Heart right ventricle (tissue), 16 donors: ENCODE results near the gene PAK6. TPM values are rescaled to one million over a fixed set of nuclear protein-coding genes. Genes with fewer than 3 reads are reported as not detected.

ENCODE experiments used
- ATAC-seq, 8 donors: fragments of 200-7000 bp; cut with Tn5 transposase; one replicate each; pipeline ENCODE4 v1.9.1; 2020; ENCODE audit warnings: mild to moderate bottlenecking in 8 of 8, moderate library complexity in 8 of 8, moderate number of reproducible peaks in 1 of 8
- DNase-seq, 2 donors: peaks; one replicate each; pipeline ENCODE4 v3.0.0-alpha.2; 2020
- H3K27ac ChIP-seq, 10 donors: fragments of 200-600 bp; sonication (generic) in 2 of 10; one replicate each; pipeline versions ENCODE4 v1.5.0 to v1.8.0; 2020 to 2022; ENCODE audit warnings: mild to moderate bottlenecking in 3 of 10
- H3K27me3 ChIP-seq, 7 donors: fragments of 200-600 bp; one replicate each; pipeline ENCODE4 v1.8.0; 2021 to 2022; ENCODE audit warnings: mild to moderate bottlenecking in 2 of 7
- H3K36me3 ChIP-seq, 9 donors: fragments of 200-600 bp; sonication (generic) in 1 of 9; one replicate each; pipeline versions ENCODE4 v1.5.0 to v1.8.0; 2020 to 2022; ENCODE audit warnings: mild to moderate bottlenecking in 2 of 9
- H3K4me1 ChIP-seq, 9 donors: fragments of 200-600 bp; sonication (generic) in 1 of 9; one replicate each; pipeline versions ENCODE4 v1.5.0 to v1.8.0; 2020 to 2022; ENCODE audit warnings: mild to moderate bottlenecking in 4 of 9
- H3K4me3 ChIP-seq, 10 donors: fragments of 200-600 bp; sonication (generic) in 2 of 10; one replicate each; pipeline versions ENCODE4 v1.5.0 to v1.8.0; 2020 to 2022; ENCODE audit warnings: mild to moderate bottlenecking in 7 of 10, moderate library complexity in 2 of 10
- H3K9me3 ChIP-seq, 11 donors: fragments of 200-600 bp in 10 of 11; sonication (generic) in 2 of 11; one replicate each; pipeline versions ENCODE4 v1.5.0 to v1.8.0; 2013 to 2022; ENCODE audit warnings: mild to moderate bottlenecking in 2 of 11, control low read depth in 1 of 11, moderate library complexity in 1 of 11
- CTCF ChIP-seq, 9 donors: fragments of 200-600 bp; sonication (generic) in 2 of 9; IDR thresholded peaks; one replicate each; pipeline versions ENCODE4 v1.5.0 to v1.8.0; 2021 to 2022; ENCODE audit warnings: antibody characterized with exemption in 9 of 9, mild to moderate bottlenecking in 5 of 9, moderate library complexity in 1 of 9
- WGBS, 2 donors: extraction: QIAGEN DNeasy Blood & Tissue Kit; methylation state at CpG; one replicate each; pipeline ENCODE4 v1.1.7; 2013; ENCODE audit warnings: inconsistent platforms in 1 of 2; 5-methylcytosine and 5-hydroxymethylcytosine counted together
- intact Hi-C, 10 donors: fragments of 100-400 bp; cut with DNase I; formaldehyde crosslinking; loops; one replicate each; pipeline versions ENCODE4 v1.11.1 to v1.14.2; 2022
- polyA plus RNA-seq, 2 donors: library from polyadenylated mRNA; stranded (reverse); fragments of 200-250 nt; gene quantifications; one replicate each; pipeline ENCODE4 v1.2.3, GENCODE V29; 2013
- total RNA-seq, 10 donors: library from RNA; stranded (reverse); fragmentation: NEBNext Ultra II Directional in 3 of 10; extraction: Animal tissue kit (Norgen Biotek cat#: 25700) in 3 of 10; gene quantifications; one replicate each; pipeline versions ENCODE4 v1.2.1 to v1.2.4, GENCODE V29; 2021 to 2023
- donor health status: Arrhythmogenic right ventricular cardiomyopathy.
- donor health status: ischemic (EF 13 %, LVEDD 7.1; RV severe dilation, severe dysfunction).
- donor health status: healthy with polysubstance abuse.
- donor health status: DM: no; HTN: yes; CAD: no.
- donor health status: DM: no; HTN: no; CAD: no.
- donor health status: ischemic (EF 25% LVEDD 6.9; RV normal size, moderate dysfunction).
- donor health status: ischemic (EF 25% LVEDD 5.7; RV mildly dilated, moderate dysfunction).
- donor health status: healthy.
- donor health status: DM: yes; HTN: yes; CAD: no.
- donor health status: Ischemic cardiomyopathy.
- donor health status: ischemic (EF 35%, LVEDD 5.7; RV mildly dilated, moderate dysfunction).
- donor health status: nonischemic (EF 11% LVEDD 7.7; RV severe dilation, severe dysfunction).
- donor health status: DM: yes; HTN: yes; CAD: no.
- donor health status: PGD.
- donor health status: ischemic (EF 29% LVEDD 5.4; RV normal size, mild dysfunction).
- donor health status: nonischemic (EF 23%, LVEDD 6.1; RV moderate dilation, normal function).

The PAK6 gene
- total and polyA plus RNA-seq, 12 donors = 0.48 to 14.1 (median 7.4) TPM

DNA sequence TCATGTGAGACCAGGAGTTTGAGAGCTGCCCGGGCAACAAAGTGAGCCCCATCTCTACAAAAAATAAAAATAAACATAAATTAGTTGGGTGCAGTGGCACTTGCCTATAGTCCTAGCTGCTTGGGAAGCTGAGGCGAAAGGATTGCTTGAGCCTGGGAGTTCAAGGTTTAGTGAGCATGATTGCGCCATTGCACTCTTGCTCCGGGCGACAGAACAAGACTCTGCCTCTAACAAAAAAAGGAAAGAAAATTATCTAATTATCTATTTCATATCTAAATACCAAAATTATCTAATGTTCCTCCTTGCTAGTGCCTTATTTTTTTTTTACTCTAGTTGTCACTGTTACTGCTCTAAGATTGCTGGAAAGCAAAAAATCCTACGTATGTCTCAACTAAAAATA lies 16.7 kb upstream of the PAK6 start:
- WGBS, 2 donors = 94 to 99% methylated on average over 6 of the region's 6 CpGs
- H3K9me3 ChIP-seq = no peaks in the 10 kb centered on the region
- no peak overlapping the region for H3K4me3 ChIP-seq
- DNase-seq (no peak), ATAC-seq (no peak)
- H3K36me3 ChIP-seq = peaks cover 0 to 35% (median 0%) of the 10 kb centered on the region in 9 donors
- no peak overlapping the region for H3K27ac ChIP-seq
- TF ChIP-seq CTCF (IDR thresholded peaks at IDR 0.05) = no peak
- no peaks in the 10 kb centered on the region for H3K4me1 ChIP-seq
- no peaks in the 10 kb centered on the region for H3K27me3 ChIP-seq
- intact Hi-C loops = no loop called here

DNA sequence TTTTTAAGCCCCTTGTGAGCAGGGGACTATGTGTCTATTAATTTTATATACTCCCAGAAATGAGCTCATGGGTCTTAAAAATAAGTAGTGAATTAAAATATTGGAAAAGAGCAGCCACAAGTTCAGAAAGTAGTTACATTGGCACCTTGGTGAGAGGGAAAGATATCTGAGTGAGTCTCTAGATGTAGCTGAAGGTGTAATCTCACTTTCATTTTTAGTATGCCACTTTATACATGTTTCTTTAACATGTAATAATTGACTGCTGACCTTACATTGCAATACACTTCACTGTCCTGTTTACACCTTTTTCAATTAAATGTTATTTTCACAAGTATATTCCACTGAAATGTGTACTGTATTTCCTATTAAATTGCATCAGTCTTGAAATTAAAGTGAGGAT lies 12.1 kb upstream of the PAK6 start:
- ATAC-seq = no peak
- Histone ChIP-seq H3K27ac (no peak overlapping the region), H3K9me3 (no peaks in the 10 kb centered on the region), H3K4me3 (no peak overlapping the region), H3K27me3 (no peaks in the 10 kb centered on the region), H3K36me3 (peaks cover 0 to 6% (median 0%) of the 10 kb centered on the region in 9 donors), H3K4me1 (no peaks in the 10 kb centered on the region)
- no peak for DNase-seq
- intact Hi-C loops = loop anchor here in 1 of 10 donors (5.0 kb wide), 1 partner anchor 41 kb away; no protein-coding TSS in a partner anchor
- TF ChIP-seq CTCF (IDR thresholded peaks at IDR 0.05) = no peak

DNA sequence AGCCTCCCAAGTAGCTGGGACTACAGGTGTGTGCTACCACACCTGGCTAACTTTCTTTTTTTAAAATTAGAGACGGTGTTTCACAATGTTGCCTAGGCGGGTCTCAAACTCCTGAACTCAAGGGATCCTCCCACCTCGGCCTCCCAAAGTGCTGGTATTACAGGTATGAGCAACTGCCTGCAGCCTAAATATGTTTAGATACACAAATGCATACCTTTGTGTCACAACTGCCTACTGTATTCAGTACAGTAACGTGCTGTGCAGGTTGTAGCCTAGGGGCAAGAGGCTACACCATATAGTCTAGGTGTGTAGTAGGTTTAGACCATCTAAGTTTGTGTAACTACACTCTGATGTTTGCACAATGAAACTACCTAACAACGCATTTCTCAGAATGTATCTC lies 9.5 kb upstream of the PAK6 start:
- intact Hi-C loops = loop anchor here in 1 of 10 donors (5.0 kb wide), 1 partner anchor 38 kb away; no protein-coding TSS in a partner anchor

DNA sequence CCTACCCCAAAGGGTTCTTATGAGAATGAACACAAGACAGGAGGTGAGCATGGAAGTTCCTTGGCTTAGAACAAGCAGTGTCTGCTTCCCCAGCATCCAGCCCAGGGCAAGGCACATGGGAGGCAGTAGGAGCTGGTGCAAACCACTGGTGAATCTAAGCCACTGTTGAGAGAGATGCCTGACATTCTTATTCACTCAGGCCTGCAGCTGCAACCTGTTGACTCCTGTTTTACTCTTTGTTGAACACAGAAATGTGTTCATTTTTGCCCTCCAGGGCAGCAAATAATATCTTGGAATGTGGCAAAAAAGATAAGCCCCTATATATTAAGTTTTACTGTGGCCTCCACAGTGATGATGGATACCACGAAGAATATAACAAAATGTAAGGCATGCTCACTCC lies 8.9 kb upstream of the PAK6 start:
- no peak overlapping the region for H3K27ac ChIP-seq
- intact Hi-C loops = loop anchor here in 2 of 10 donors (5.0 kb wide), 1 partner anchor 37 kb away; no protein-coding TSS in a partner anchor
- WGBS, 2 donors = 90% methylated on average over 1 of the region's 1 CpG
- ATAC-seq (no peak), DNase-seq (no peak)
- peaks cover 0 to 3% (median 0%) of the 10 kb centered on the region in 9 donors for H3K36me3 ChIP-seq
- no peak overlapping the region for H3K4me3 ChIP-seq
- peaks cover 0 to 19% (median 0%) of the 10 kb centered on the region in 9 donors for H3K4me1 ChIP-seq
- TF ChIP-seq CTCF (IDR thresholded peaks at IDR 0.05) = no peak
- no peaks in the 10 kb centered on the region for H3K9me3 ChIP-seq
- H3K27me3 ChIP-seq = no peaks in the 10 kb centered on the region

More for the DNA sequence above, 9.5 kb upstream of the PAK6 start:
- no peak overlapping the region for H3K27ac ChIP-seq
- H3K4me1 ChIP-seq = peaks cover 0 to 13% (median 0%) of the 10 kb centered on the region in 9 donors
- TF ChIP-seq CTCF (IDR thresholded peaks at IDR 0.05) = no peak
- DNase-seq = no peak
- no peak for ATAC-seq
- no peak overlapping the region for H3K4me3 ChIP-seq
- 97 to 98% methylated on average over 5 of the region's 5 CpGs for WGBS, 2 donors
- no peaks in the 10 kb centered on the region for H3K27me3 ChIP-seq
- H3K36me3 ChIP-seq = peaks cover 0 to 3% (median 0%) of the 10 kb centered on the region in 9 donors
- H3K9me3 ChIP-seq = no peaks in the 10 kb centered on the region
